VCaP (cell line): Measurements from ENCODE around the gene ACER1.
"Not testable (repeated sequence)": the region's sequence is repeated elsewhere in the genome, so short reads cannot be mapped to it uniquely, and the experiment has no call there.

ENCODE experiments used
- H3K27ac ChIP-seq: fragments of 450-650 bp; 2 replicates; pipeline ENCODE4 v1.5.1; 2017
- TF ChIP-seq, protein P1 (sequence below): fragments of 450-650 bp; conservative IDR thresholded peaks from 2 replicates; pipeline ENCODE4 v1.5.1; 2017; ENCODE audit warnings: mild to moderate bottlenecking, moderate library complexity

ACER1 gene

DNA sequence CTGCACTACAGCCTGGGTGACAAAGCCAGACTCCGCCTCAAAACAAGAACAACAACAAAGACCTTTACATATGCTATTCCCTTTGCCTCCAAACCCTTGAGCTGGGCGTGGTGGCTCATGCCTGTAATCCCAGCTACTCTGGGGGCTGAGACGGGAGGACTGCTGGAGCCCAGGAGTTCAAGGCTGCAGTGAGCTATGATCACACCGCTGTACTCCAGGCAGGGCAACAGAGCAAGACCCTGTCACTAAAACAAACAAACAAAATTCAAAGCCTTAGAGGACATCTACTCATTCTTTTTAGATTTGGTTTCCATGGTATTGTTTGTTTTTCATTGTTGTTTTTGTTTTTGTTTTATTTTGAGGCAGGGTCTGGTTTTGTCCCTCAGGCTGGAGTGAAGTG, 7.8 kb downstream of the ACER1 start:
- TF ChIP-seq, protein P1, sequence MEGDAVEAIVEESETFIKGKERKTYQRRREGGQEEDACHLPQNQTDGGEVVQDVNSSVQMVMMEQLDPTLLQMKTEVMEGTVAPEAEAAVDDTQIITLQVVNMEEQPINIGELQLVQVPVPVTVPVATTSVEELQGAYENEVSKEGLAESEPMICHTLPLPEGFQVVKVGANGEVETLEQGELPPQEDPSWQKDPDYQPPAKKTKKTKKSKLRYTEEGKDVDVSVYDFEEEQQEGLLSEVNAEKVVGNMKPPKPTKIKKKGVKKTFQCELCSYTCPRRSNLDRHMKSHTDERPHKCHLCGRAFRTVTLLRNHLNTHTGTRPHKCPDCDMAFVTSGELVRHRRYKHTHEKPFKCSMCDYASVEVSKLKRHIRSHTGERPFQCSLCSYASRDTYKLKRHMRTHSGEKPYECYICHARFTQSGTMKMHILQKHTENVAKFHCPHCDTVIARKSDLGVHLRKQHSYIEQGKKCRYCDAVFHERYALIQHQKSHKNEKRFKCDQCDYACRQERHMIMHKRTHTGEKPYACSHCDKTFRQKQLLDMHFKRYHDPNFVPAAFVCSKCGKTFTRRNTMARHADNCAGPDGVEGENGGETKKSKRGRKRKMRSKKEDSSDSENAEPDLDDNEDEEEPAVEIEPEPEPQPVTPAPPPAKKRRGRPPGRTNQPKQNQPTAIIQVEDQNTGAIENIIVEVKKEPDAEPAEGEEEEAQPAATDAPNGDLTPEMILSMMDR, result no peak

DNA sequence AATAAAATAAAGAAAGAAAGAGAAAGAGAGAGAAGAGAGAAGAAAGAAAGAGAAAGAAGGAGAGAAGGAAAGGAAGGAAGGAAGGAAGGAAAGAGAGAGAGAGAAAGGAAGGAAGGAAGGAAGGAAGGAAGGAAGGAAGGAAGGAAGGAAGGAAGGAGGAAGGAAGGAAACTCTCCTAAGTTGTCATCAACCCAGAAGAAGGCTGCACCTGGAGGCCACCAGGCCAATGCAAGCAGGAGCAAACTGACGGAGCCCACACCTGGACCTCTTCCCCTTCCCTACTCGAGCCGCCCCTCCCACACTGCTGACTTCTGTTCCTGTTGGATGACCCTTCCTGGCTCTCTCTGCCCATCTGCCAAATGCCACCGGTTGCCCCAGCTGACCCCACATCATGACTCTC, 8.7 kb downstream of the ACER1 start:
- no peak overlapping the region for H3K27ac ChIP-seq
- TF ChIP-seq, protein P1, result no peak

More for the DNA sequence above, 7.8 kb downstream of the ACER1 start:
- H3K27ac ChIP-seq, result no peak overlapping the region

DNA sequence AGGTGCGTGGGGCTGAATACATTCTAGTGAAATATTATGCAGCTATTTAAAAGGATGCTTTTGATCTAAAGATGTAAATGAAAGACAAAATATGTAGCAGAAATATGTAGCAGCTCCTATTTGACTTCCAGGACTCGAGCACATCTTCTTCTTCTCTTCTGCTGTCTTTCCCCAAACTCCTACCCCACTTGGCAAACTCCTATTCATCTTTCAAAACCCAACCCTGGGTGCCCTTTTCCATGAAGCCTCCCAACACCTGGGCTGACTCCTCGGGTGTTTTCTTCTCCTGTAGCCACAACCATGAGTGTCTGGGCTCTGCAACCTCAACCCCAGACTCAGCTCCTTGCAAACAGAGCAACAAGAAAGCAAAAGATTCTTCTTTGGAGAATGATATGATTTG, 11.1 kb downstream of the ACER1 start:
- no peak overlapping the region for H3K27ac ChIP-seq
- TF ChIP-seq, protein P1, result no peak

DNA sequence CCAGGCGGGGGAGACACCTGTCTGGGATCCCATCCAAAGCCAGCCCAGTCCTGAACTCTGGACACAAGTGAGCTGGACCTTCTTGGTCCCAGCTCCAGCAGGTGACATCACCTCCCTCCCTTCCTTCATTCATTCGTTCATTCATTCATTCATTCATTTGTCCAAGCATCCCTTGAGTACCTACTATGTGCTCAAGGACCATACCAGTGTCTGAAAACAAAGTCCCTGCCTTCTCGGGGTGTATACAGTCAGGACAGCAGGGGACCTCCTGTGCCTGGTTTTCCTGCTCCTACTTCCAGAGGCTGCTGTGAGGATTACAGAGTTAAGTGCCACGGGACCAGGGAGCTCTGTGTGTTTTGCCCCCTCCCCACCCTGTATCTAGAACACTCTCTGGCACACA, 14.0 kb downstream of the ACER1 start:
- H3K27ac ChIP-seq, result no peak overlapping the region
- TF ChIP-seq, protein P1, result no peak

DNA sequence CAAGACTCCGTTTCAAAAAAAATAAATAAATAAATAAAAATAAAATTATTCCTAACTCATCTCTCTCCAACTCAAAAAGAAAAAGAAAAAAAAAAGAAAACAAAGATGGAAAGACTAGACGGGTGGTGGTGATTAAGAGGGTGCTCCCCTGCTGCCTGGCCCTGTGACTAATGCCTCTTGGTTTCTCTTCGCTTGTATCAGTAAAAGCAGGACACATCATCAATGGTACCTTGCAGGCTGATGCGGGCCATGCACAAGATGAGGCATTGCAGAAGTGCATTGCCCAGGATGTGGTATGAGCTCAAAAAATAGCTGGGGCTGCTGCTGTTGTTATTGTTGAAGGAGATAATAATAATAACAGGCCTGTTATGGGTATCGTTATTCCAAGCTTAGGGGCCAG, 14.6 kb downstream of the ACER1 start:
- TF ChIP-seq, protein P1, result no peak

DNA sequence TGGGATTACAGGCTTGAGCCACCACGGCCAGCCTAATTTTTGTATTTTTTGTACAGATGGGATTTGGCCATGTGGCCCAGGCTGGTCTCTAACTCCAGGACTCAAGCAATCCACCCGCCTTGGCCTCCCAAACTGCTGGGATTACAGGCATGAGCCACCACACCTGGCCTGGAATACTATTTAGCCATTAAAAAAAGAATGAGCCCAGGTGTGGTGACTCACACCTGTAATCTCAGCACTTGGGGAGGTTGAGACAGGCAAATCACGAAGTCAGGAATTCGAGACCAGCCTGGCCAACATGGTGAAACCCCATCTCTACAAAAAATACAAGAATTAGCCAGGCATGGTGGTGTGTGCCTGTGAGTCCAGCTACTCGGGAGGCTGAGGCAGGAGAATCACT, 17.8 kb downstream of the ACER1 start:
- not testable (repeated sequence) for H3K27ac ChIP-seq

More for the DNA sequence above, 14.6 kb downstream of the ACER1 start:
- H3K27ac ChIP-seq, result no peak overlapping the region

DNA sequence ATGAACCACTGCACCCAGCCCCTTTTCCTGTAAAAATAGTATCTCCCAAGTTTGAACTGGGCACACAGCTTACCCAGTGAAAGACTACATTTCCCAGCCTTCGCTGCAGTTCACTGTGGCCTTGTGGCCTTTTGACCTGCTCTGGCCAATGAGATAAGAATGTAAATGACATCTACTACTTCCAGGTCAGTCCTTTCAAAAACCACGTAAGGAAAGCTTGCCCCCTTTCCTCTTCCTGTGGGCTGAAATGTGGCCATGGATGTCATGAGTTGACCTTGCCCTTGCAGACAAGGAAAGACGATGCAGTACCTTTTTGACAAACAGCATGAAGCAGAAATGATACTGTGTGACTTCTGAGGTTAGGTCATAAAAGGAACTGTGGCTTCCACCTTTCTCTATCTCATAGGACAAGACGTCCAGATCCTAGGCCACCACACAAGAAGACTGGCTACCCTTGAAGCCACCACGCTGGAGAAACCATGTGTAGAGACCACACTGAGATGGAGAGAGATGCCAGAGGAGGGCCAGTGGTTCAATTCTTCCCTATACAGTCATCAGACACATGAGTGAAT, 19.9 kb downstream of the ACER1 start:
- TF ChIP-seq, protein P1, result no peak
- no peak overlapping the region for H3K27ac ChIP-seq

DNA sequence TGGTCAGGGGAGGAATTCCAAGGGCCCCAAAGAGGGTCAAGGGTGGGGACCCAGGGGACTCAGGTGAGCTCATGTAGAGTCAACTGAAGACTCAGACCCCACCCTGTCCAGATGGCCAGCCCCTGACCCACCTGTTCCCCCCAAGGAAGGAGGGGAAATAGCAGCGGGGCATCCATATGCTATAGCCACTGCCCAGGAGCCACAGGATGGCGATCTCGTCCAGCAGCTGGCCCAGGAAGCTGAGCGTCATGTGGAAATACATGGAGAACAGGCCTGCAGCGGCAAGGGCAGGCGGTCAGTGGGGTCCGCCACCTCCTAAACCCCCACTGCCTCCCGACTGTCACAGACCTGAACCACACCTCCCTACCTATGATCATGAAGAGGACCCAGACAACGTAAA, 21.4 kb downstream of the ACER1 start:
- H3K27ac ChIP-seq, result no peak overlapping the region
- TF ChIP-seq, protein P1, result no peak
